Measurements from ENCODE around the gene PSMG2.

Gene PSMG2

DNA sequence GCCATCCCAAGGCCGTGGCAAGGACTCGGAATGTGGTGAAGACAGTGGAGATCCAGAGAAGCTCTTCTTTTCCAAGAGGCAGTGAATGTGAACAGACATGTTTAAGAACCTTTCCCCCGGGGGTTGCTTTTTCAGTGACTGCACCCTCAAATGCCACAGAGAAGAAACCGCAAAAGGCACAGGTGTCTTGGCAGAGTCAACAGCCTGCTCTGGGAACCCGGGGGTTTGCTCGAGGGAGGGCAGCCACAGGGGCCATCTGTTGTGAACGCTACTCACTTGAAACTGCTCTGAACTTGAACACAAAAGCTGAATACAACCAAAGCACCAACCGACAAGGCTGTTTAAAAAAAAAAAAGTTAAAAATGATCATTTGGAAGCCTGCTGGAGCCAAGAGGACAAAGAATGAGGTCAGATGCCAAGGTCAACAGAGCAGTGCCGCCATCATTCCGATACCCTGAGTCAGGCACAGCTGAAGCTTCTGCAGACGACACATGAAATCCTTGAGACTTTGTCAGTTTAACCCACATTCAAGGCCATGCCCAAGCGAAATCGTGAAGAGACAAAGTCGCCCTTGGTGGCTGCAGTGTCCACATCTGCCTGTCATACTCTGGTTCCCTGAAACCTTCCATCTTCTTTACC, 47.4 kb downstream of the PSMG2 start:
- Histone ChIP-seq H3K36me3 (ENCODE audit: insufficient read depth, low read length) (no peaks in the 10 kb centered on the region), H4K20me1 (ENCODE audit: insufficient read depth, low read length) (no peaks in the 10 kb centered on the region), H3F3A (ENCODE audit: insufficient read depth, low read length) (no peaks in the 10 kb centered on the region), H3K4me1 (ENCODE audit: insufficient read depth, low read length, severe bottlenecking) (peaks cover 32% of the 10 kb centered on the region), H3K9me3 (ENCODE audit: low read length) (no peaks in the 10 kb centered on the region), H3K27ac (ENCODE audit: low read depth, low read length, poor library complexity, severe bottlenecking) (peak overlapping the region; percentile 83), H3K4me3 (ENCODE audit: low read depth, low read length, poor library complexity, severe bottlenecking) (peak overlapping the region; percentile 6), H3K27me3 (ENCODE audit: insufficient read depth, low read length) (0 out of 2 replicates have a peak, but pooled peaks cover 8% of the 10 kb centered on the region), H3K4me2 (ENCODE audit: low read length) (peak overlapping the region; percentile 53), H2AFZ (ENCODE audit: low read length) (no peak overlapping the region), H3K9me2 (ENCODE audit: low read depth, low read length) (no peaks in the 10 kb centered on the region), H3K9ac (ENCODE audit: low read length) (peak overlapping the region; percentile 2; the same call in 1 of the 2 replicates), H3K79me2 (ENCODE audit: insufficient read depth, low read length) (no peaks in the 10 kb centered on the region)
- TF ChIP-seq, protein P1, sequence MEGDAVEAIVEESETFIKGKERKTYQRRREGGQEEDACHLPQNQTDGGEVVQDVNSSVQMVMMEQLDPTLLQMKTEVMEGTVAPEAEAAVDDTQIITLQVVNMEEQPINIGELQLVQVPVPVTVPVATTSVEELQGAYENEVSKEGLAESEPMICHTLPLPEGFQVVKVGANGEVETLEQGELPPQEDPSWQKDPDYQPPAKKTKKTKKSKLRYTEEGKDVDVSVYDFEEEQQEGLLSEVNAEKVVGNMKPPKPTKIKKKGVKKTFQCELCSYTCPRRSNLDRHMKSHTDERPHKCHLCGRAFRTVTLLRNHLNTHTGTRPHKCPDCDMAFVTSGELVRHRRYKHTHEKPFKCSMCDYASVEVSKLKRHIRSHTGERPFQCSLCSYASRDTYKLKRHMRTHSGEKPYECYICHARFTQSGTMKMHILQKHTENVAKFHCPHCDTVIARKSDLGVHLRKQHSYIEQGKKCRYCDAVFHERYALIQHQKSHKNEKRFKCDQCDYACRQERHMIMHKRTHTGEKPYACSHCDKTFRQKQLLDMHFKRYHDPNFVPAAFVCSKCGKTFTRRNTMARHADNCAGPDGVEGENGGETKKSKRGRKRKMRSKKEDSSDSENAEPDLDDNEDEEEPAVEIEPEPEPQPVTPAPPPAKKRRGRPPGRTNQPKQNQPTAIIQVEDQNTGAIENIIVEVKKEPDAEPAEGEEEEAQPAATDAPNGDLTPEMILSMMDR (IDR thresholded peaks at IDR 0.05; ENCODE audit: low read length): no peak
- no peak for TF ChIP-seq EZH2 (IDR thresholded peaks at IDR 0.05; ENCODE audit: borderline replicate concordance, low read length)

DNA sequence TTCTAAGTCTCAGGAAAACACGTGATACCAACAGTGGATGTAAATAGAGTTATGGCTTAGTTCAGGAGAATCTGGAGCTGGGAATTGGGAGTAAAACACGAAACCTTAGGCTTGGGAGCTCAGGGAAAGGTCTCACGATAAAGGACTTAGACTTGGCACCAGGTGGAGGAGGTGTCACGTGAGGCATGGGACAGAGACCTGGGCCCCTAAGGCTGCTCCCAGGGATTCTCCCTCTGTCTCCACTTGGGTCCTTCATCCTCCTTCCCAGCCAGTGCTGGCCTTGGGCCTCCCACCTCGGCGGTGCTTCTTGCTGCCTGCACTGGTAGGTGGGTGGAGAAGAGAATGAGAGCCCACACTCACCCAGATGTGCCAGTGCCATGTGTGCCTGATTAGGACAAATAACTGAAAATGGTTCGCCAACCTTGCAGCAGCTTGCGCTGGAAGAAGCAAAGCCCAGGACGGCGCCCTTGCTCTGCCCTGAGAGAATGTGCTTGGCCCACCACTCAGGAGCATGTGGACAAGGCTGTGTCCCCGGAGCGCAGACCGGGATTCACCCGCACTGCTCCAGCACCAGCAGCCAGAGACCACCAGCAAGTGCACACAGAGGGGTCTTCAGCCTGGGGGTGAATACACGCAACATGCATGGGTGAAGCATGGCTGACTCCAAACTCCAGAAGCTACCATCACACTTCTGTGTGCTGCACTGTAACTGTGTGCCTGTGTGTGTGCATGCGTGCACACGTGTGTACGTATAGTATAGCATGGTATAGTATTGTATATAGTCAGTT, 48.1 kb downstream of the PSMG2 start:
- no peaks in the 10 kb centered on the region for H3K9me2 ChIP-seq (ENCODE audit: low read depth, low read length)
- H3K4me1 ChIP-seq (ENCODE audit: insufficient read depth, low read length, severe bottlenecking): peaks cover 25% of the 10 kb centered on the region
- H3F3A ChIP-seq (ENCODE audit: insufficient read depth, low read length): no peaks in the 10 kb centered on the region
- peaks cover 8% of the 10 kb centered on the region; the same call in 1 of the 2 replicates for H3K27me3 ChIP-seq (ENCODE audit: insufficient read depth, low read length)
- H3K4me3 ChIP-seq (ENCODE audit: low read depth, low read length, poor library complexity, severe bottlenecking): peak overlapping the region; percentile 6
- no peaks in the 10 kb centered on the region for H3K36me3 ChIP-seq (ENCODE audit: insufficient read depth, low read length)
- no peaks in the 10 kb centered on the region for H3K79me2 ChIP-seq (ENCODE audit: insufficient read depth, low read length)
- H3K9me3 ChIP-seq (ENCODE audit: low read length): no peaks in the 10 kb centered on the region
- H4K20me1 ChIP-seq (ENCODE audit: insufficient read depth, low read length): no peaks in the 10 kb centered on the region
- no peak overlapping the region for H2AFZ ChIP-seq (ENCODE audit: low read length)
- peak overlapping the region; percentile 2; the same call in 1 of the 2 replicates for H3K9ac ChIP-seq (ENCODE audit: low read length)
- H3K4me2 ChIP-seq (ENCODE audit: low read length): peak overlapping the region; percentile 53
- H3K27ac ChIP-seq (ENCODE audit: low read depth, low read length, poor library complexity, severe bottlenecking): peak overlapping the region; percentile 83
- no peak for TF ChIP-seq EZH2 (IDR thresholded peaks at IDR 0.05; ENCODE audit: borderline replicate concordance, low read length)
- TF ChIP-seq, protein P1 (IDR thresholded peaks at IDR 0.05; ENCODE audit: low read length): no peak

DNA sequence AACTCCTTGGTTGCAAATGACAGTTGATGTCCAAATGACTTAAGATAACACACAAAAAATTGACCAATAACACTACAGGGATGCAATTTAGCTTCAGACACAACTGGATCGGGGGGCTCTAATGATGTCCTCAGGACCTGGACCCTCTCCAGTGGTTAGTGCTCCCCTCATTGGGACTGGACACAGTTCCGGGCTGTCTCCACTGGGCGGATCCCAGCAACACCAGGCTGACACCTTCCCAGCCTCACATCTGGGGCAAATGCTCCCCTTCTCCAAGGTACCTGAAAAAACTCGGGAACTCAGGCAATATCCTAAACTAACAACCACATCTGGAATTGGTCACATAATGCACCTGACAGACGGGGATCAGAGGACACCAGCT, 48.7 kb downstream of the PSMG2 start:
- TF ChIP-seq, protein P1 (IDR thresholded peaks at IDR 0.05; ENCODE audit: low read length): no peak
- no peak for TF ChIP-seq EZH2 (IDR thresholded peaks at IDR 0.05; ENCODE audit: borderline replicate concordance, low read length)
- no peak overlapping the region for H3K4me2 ChIP-seq (ENCODE audit: low read length)
- no peaks in the 10 kb centered on the region for H3K79me2 ChIP-seq (ENCODE audit: insufficient read depth, low read length)
- H3K9ac ChIP-seq (ENCODE audit: low read length): no peak overlapping the region
- peaks cover 25% of the 10 kb centered on the region for H3K4me1 ChIP-seq (ENCODE audit: insufficient read depth, low read length, severe bottlenecking)
- no peak overlapping the region for H2AFZ ChIP-seq (ENCODE audit: low read length)
- no peaks in the 10 kb centered on the region for H3K9me3 ChIP-seq (ENCODE audit: low read length)
- no peaks in the 10 kb centered on the region for H3K9me2 ChIP-seq (ENCODE audit: low read depth, low read length)
- H3K4me3 ChIP-seq (ENCODE audit: low read depth, low read length, poor library complexity, severe bottlenecking): no peak overlapping the region
- H3K27me3 ChIP-seq (ENCODE audit: insufficient read depth, low read length): peaks cover 6% of the 10 kb centered on the region; the same call in 1 of the 2 replicates
- no peak overlapping the region for H3K27ac ChIP-seq (ENCODE audit: low read depth, low read length, poor library complexity, severe bottlenecking)
- H4K20me1 ChIP-seq (ENCODE audit: insufficient read depth, low read length): no peaks in the 10 kb centered on the region
- no peaks in the 10 kb centered on the region for H3F3A ChIP-seq (ENCODE audit: insufficient read depth, low read length)
- no peaks in the 10 kb centered on the region for H3K36me3 ChIP-seq (ENCODE audit: insufficient read depth, low read length)

All from OCI-LY1 (cell line).